K562 (cell line): Measurements from ENCODE around the gene PHF5A. TPM values are rescaled to one million over a fixed set of nuclear protein-coding genes. Genes with fewer than 3 reads are reported as not detected.

ENCODE experiments used
- CREBBP ChIP-seq: IDR thresholded peaks from one replicate; pipeline ENCODE4 v1.6.1; 2012; ENCODE audit warnings: low read depth, mild to moderate bottlenecking, control low read depth, inconsistent platforms, low read length
- CXXC5 ChIP-seq: fragments of 250-450 bp; sonication (Bioruptor Pico); IDR thresholded peaks from 2 replicates; pipeline ENCODE4 v1.8.0; 2022; ENCODE audit warnings: inconsistent platforms, mild to moderate bottlenecking, moderate library complexity
- DLX4 ChIP-seq: fragments of 250-450 bp; sonication (Bioruptor Pico); IDR thresholded peaks from 2 replicates; pipeline ENCODE4 v1.6.1; 2021; ENCODE audit warnings: mild to moderate bottlenecking
- ESRRB ChIP-seq: fragments of 250-450 bp; sonication (Bioruptor Pico); IDR thresholded peaks from 2 replicates; pipeline ENCODE4 v1.5.0; 2020; ENCODE audit warnings: mild to moderate bottlenecking, moderate library complexity, borderline replicate concordance
- GATA2 ChIP-seq: sonication (generic); formaldehyde crosslinking; IDR thresholded peaks from 2 replicates; pipeline ENCODE4 v1.4.0; 2020; ENCODE audit warnings: mild to moderate bottlenecking, missing genetic modification reagents
- NCOA1 ChIP-seq: fragments of 450-650 bp; IDR thresholded peaks from 2 replicates; pipeline ENCODE4 v1.6.1; 2016; ENCODE audit warnings: low read depth
- NRF1 ChIP-seq, 2 experiments: fragments of 450-650 bp; IDR thresholded peaks in 1 of 2; conservative IDR thresholded peaks in 1 of 2; 2 replicates each; pipeline ENCODE4 v1.6.1; 2014; ENCODE audit warnings: mild to moderate bottlenecking in 2 of 2
- RBM34 ChIP-seq: fragments of 200-400 bp; formaldehyde crosslinking; IDR thresholded peaks from 2 replicates; pipeline ENCODE4 v1.6.1; 2018; ENCODE audit warnings: low read length, borderline replicate concordance; ENCODE audit not compliant: insufficient read depth
- RHOXF2B ChIP-seq: fragments of 250-450 bp; sonication (Bioruptor Pico); conservative IDR thresholded peaks from 2 replicates; pipeline ENCODE4 v1.5.1; 2021
- SP2 ChIP-seq: IDR thresholded peaks from 2 replicates; pipeline ENCODE4 v1.6.1; 2011; ENCODE audit warnings: mild to moderate bottlenecking, low read depth, low read length, moderate library complexity; ENCODE audit not compliant: poor library complexity, severe bottlenecking; ENCODE audit errors: extremely low read depth
- ZBTB49 ChIP-seq: sonication (generic); formaldehyde crosslinking; IDR thresholded peaks from 2 replicates; pipeline ENCODE4 v1.8.0; 2022; ENCODE audit warnings: missing genetic modification reagents, mild to moderate bottlenecking, borderline replicate concordance
- ZBTB9 ChIP-seq: fragments of 450-650 bp; formaldehyde crosslinking; IDR thresholded peaks from 2 replicates; pipeline ENCODE4 v1.4.0; 2020; ENCODE audit warnings: mild to moderate bottlenecking, moderate library complexity
- ZMIZ1 ChIP-seq, 2 experiments: fragments of 150-350 bp in 1 of 2; IDR thresholded peaks; 2 replicates each; pipeline ENCODE4 v1.6.1; 2012 to 2016; ENCODE audit warnings: low read depth in 2 of 2, low read length in 2 of 2, mild to moderate bottlenecking in 1 of 2, moderate library complexity in 1 of 2
- ZNF263 ChIP-seq: sonication (generic); formaldehyde crosslinking; IDR thresholded peaks from 2 replicates; pipeline ENCODE4 v1.8.0; 2022; ENCODE audit warnings: mild to moderate bottlenecking, missing genetic modification reagents, borderline replicate concordance
- ZNF395 ChIP-seq: fragments of 200-800 bp; sonication (Bioruptor generic); IDR thresholded peaks from 2 replicates; pipeline ENCODE4 v1.6.1; 2017; ENCODE audit warnings: missing genetic modification characterization, missing compliant biosample characterization
- ZNF644 ChIP-seq: fragments of 200-800 bp; sonication (Bioruptor generic); IDR thresholded peaks from 2 replicates; pipeline ENCODE4 v1.6.1; 2016; ENCODE audit warnings: low read depth, missing genetic modification characterization, missing compliant biosample characterization
- polyA plus RNA-seq, 8 experiments: library from polyadenylated mRNA; depleted of rRNA in 4 of 8; stranded (reverse) in 5 of 8; unstranded in 3 of 8; fragments of >200 nt; fragmentation: Nextera tagmentation in 2 of 8; fragmentation: Illumina TruSeq in 1 of 8; extraction: Ambion mirVana in 2 of 8; extraction: Trizol in 1 of 8; gene quantifications; 2 replicates each; pipeline versions ENCODE4 v1.2.1 to v1.2.3, GENCODE V29; 2011 to 2014; ENCODE audit warnings: inconsistent platforms in 1 of 8, missing spikeins in 1 of 8
- total RNA-seq, 7 experiments: library from RNA; depleted of rRNA in 6 of 7; stranded (reverse); fragments of >200 nt in 6 of 7; fragmentation: Illumina TruSeq in 2 of 7; extraction: Trizol in 2 of 7; gene quantifications; 2 replicates each; pipeline versions ENCODE4 v1.2.1 to v1.2.3, GENCODE V29; 2011 to 2021; ENCODE audit warnings: low replicate concordance in 1 of 7

Gene PHF5A
- total and polyA plus RNA-seq, 9 of the 15 experiments (the other 6 are each of a cell fraction or from before 2014, with no cell fraction given): 14.2 to 144 (median 101) TPM

- TF ChIP-seq NCOA1: no peak
- peak in 1 of 2 experiments; percentile 57; a peak in 2 of 4 replicates for TF ChIP-seq ZMIZ1 (IDR thresholded peaks at IDR 0.05; ENCODE audit: low read depth in 2 of 2, low read length in 2 of 2)
- no peak for TF ChIP-seq SP2
- no peak for TF ChIP-seq ZNF644 (tag)
- TF ChIP-seq ZBTB9: peak; percentile 51
- peak; percentile 52; the same call in 1 of the 2 replicates for TF ChIP-seq GATA2 (CRISPR knock-in tag)
- peak; percentile 75; the same call in 1 of the 2 replicates for TF ChIP-seq ZBTB49 (CRISPR knock-in tag)
- no peak for TF ChIP-seq DLX4
- no peak for TF ChIP-seq CREBBP
- peak in 1 of 2 experiments; percentile 5; a peak in 2 of 4 replicates for TF ChIP-seq NRF1 (conservative IDR thresholded peaks at IDR 0.05 in 1 of 2, IDR thresholded peaks at IDR 0.05 in 1 of 2)
- peak; percentile 95 for TF ChIP-seq CXXC5 (CRISPR knock-in tag)
- TF ChIP-seq RBM34: no peak
- no peak for TF ChIP-seq RHOXF2B (CRISPR knock-in tag)
- TF ChIP-seq ZNF263 (CRISPR knock-in tag): peak; percentile 98
- no peak for TF ChIP-seq ESRRB
- TF ChIP-seq ZNF395: peak; percentile 58; the same call in 1 of the 2 replicates
Observed at GRCh38 chr22:41446639-41447434, 21.7 kb downstream of the PHF5A start, which contains the start of gene TOB2 (continued).
